ENCODE data around the gene OBSCN.

The OBSCN gene

GRCh38 chr1:228178737-228179684, 28.8 kb upstream of the OBSCN start:
- no peak overlapping the region for H3K4me3 ChIP-seq (ENCODE audit: low read length)
- no peak for DNase-seq (ENCODE audit: low read depth)
- TF ChIP-seq CTCF (conservative IDR thresholded peaks at IDR 0.05; ENCODE audit: low read depth, low read length), result no peak

GRCh38 chr1:228180271-228180958, 27.4 kb upstream of the OBSCN start:
- no peak overlapping the region for H3K4me3 ChIP-seq (ENCODE audit: low read length)
- DNase-seq (ENCODE audit: low read depth), result no peak
- TF ChIP-seq CTCF (conservative IDR thresholded peaks at IDR 0.05; ENCODE audit: low read depth, low read length), result peak; percentile 28

- H3K4me3 ChIP-seq (ENCODE audit: low read length), result no peak overlapping the region
- TF ChIP-seq CTCF (conservative IDR thresholded peaks at IDR 0.05; ENCODE audit: low read depth, low read length), result no peak
- no peak for DNase-seq (ENCODE audit: low read depth)
Measured at GRCh38 chr1:228180959-228181644, 26.7 kb upstream of the OBSCN start.

- TF ChIP-seq CTCF (conservative IDR thresholded peaks at IDR 0.05; ENCODE audit: low read depth, low read length), result no peak
- no peak overlapping the region for H3K4me3 ChIP-seq (ENCODE audit: low read length)
Measured at GRCh38 chr1:228181645-228182034, 26.2 kb upstream of the OBSCN start.

GRCh38 chr1:228182296-228183030, 25.4 kb upstream of the OBSCN start:
- no peak for TF ChIP-seq CTCF (conservative IDR thresholded peaks at IDR 0.05; ENCODE audit: low read depth, low read length)
- H3K4me3 ChIP-seq (ENCODE audit: low read length), result no peak overlapping the region
- no peak for DNase-seq (ENCODE audit: low read depth)

More at GRCh38 chr1:228181645-228182034, 26.2 kb upstream of the OBSCN start:
- no peak for DNase-seq (ENCODE audit: low read depth)

- H3K4me3 ChIP-seq (ENCODE audit: low read length), result no peak overlapping the region
- DNase-seq (ENCODE audit: low read depth), result no peak
- no peak for TF ChIP-seq CTCF (conservative IDR thresholded peaks at IDR 0.05; ENCODE audit: low read depth, low read length)
Measured at GRCh38 chr1:228184152-228184551, 23.7 kb upstream of the OBSCN start.

Measured in retinal pigment epithelial cell (primary cell).